Measurements from ENCODE around the gene CFAP57.
"Not testable (repeated sequence)": the region's sequence is repeated elsewhere in the genome, so short reads cannot be mapped to it uniquely, and the experiment has no call there.

Gene CFAP57

DNA sequence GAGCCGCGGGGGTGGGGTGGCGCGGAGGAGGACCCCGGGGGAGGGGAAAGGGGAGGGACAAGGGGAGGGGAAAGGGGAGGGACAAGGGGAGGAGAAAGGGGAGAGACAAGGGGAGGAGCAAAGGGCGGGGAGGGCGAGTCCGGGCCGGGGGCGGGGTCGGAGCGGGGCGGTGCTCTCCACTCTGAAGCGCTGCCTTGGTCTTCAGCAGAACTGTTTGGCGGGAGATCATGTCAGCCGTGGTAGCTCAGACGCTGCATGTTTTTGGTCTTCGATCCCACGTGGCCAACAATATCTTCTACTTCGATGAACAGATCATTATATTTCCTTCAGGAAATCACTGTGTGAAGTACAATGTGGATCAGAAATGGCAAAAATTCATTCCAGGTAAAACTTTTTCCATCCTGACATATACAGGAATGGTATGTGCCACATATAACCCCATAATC is 420 bp downstream of the CFAP57 start:
- DNase-seq (ENCODE audit: low read depth in 2 of 3, low spot score in 2 of 3) = peak in 1 of 3 experiments; percentile 57

DNA sequence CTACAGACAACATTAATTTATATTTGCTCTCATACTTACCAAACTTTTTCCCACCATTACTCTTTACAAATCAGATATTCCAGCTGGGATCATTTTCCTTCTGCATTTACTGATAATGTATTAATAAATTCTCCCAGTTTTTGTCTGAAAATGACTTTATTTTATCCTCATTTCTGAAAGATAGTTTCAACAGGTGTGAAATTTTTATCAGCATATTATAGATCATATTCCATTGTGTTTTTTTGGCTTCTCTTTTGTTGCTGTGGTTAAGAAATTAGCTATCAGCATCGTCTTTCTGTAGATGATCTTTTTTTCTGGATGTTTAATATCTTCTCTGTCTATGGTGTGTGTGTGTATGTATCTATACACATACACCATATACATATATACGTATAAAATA is 2.7 kb downstream of the CFAP57 start:
- no peak for DNase-seq (ENCODE audit: low read depth in 2 of 3, low spot score in 2 of 3)

DNA sequence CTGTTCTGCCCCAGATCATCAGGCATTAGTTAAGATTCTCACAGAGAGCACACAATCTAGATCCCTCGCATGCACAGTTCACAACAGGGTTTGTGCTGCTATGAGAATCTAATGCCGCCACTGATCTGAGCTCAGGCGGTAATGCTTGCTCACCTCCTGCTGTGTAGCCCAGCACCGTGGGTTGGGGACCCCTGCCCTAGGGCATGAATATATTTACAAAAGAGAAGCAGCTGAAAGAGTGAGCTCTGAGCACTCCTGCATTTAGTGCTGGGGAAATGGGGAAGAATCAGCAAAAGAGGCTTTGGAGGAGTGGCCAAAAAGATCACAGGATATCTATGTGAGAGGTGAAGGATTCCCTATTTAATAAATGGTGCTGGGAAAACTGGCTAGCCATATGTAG is 5.6 kb downstream of the CFAP57 start:
- no peak for DNase-seq (ENCODE audit: low read depth in 2 of 3, low spot score in 2 of 3)

DNA sequence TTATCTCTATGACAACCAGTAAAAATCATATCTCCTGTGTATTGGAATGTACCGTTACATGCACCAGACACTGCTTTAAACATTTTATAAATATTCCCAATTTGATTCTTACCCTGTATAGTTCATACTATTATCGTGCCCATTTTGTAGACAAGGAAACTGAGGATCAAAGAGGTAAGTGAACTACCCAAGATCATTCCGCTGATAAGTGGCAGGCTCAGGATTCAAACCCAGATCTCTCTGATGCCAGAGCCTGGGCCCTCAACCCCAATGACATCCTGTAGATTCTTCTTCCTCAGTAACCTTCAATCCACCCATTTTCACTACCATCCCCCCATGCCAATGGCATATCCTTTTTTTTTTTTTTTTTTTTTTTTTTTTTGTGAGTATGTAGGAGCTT is 12.3 kb downstream of the CFAP57 start:
- DNase-seq (ENCODE audit: low read depth in 2 of 3, low spot score in 2 of 3) = no peak

DNA sequence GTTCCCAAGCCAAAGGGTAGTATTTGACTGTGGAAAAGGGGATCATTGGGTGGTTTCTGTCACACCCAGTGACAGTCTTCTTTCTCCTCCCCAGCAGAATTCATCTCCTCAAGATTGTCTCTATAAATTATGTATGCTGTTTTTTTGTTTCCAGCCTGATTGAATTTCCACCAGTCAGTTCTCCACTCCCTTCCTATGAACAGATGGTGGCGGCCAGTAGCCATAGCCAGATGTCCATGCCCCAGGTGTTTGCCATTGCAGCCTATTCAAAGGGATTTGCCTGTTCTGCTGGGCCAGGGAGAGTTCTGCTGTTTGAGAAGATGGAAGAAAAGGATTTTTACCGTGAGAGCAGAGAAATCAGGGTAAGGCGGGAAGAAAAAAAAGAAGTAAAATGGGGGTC is 12.9 kb downstream of the CFAP57 start:
- DNase-seq (ENCODE audit: low read depth in 2 of 3, low spot score in 2 of 3) = no peak

DNA sequence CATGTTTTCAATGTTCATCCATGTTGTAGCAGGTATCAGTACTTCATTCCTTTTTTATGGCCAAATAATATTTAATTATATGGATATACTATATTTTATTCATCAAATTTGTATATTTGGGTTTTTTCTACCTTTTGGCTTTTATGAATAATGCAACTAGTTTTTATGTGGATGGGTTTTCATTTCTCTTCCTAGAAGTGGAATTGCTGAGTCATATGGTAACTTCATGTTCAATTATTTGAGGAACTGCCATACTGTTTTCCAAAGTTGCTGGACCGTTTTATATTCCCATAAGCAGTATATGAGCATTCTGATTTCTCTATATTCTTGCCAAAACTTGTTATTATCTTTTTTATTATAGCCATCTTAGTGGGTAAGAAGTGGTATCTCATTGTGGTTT is 16.0 kb downstream of the CFAP57 start:
- no peak for DNase-seq (ENCODE audit: low read depth in 2 of 3, low spot score in 2 of 3)

DNA sequence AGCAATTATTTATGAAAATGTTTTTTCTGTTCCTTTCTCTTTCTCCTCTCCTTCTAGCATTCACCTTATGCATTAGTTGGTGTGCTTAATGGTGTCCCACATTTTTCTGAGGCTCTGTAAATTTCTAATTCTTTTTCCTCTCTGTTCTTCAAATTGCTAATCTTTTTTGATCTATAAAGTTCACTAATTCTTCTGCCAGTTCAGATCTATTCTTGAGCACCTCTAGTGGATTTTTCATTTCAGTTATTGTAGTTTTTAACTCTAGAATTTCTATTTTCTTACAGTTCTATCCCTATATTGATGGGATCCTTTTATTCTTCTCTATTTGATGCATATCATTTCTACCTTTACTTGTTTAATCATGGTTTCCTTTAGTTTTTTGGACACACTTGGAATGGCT is 22.4 kb downstream of the CFAP57 start:
- no peak for DNase-seq (ENCODE audit: low read depth in 2 of 3, low spot score in 2 of 3)

DNA sequence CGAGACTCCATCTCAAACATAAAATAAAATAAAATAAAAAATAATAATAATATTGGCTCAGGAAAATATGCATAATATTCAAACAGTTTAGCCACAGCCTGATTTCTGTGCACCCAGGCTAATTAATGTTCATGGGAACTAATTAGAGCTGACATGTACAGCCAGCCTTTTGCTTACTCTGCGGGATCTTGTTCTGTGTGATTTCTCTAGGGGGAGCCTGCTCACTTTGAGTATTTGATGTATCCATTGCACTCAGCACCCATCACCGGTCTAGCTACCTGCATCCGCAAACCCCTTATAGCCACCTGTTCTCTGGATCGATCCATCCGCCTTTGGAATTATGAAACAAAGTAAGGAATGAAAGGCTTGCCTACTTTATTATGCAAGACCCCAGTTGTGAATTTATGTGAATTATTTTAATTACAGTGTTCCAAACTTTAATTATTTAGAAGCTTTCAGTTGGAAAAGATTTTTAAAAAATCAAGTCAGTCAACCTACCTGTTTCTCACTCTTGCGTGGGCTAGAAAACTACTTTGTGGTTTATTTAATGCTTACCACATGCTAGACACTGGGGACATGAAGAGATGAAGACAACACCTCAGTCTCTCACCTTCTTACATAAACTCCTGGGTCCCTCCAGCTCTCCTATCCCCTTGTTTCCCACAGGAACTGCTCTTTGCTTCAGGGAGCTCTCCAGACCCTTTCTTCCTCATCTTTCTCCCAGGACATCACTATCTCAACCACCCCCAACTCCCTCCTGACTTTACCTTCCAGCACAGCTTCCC is 25.4 kb downstream of the CFAP57 start:
- no peak for DNase-seq (ENCODE audit: low read depth in 2 of 3, low spot score in 2 of 3)

DNA sequence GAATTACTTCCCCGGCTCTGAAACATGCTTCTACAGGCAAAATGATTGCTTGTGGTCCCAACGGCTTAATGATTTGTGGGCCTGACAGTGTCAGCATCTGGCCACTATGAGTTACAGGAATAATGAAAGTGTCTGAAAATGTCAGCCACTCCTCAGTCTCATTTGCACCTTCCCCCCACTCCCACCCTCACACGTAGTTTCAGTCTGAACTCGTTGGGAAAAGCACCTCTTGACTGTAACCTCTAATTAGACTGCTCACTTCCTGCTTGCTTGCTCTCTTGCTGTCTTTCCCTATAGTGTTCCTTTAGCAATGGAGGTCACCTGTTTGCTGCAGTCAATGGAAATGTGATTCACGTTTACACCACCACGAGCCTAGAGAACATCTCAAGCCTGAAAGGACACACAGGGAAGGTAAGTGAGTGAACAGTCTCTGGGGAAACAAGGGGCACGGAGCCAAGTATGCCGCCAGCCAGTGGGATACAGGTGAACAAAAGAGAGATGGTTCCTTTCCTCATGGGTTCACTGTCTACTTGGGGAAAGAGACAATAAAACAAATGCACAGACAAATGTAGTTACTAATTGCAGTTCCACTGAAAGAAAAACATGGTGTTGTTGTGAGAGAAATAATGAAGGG is 27.1 kb downstream of the CFAP57 start:
- DNase-seq (ENCODE audit: low read depth in 2 of 3, low spot score in 2 of 3) = no peak

DNA sequence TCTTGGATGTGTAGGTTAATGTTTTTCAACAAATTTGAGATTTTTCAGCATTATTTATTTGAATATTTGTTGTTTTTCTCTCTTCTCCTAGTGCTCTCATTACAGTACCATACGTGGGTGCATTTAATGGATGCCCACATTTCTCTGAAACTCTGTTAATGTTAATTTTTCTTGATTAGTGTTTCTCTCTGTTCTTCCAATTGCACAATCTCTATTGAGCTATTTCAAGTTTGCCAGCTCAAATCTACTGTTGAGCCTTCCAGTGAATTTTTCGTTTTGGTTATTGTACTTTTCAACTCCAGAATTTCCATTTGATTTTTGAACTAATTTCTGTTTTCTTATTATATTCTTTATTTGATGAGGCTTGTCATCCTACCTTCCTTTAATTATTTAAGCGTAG is 31.7 kb downstream of the CFAP57 start:
- DNase-seq (ENCODE audit: low read depth in 2 of 3, low spot score in 2 of 3) = no peak

DNA sequence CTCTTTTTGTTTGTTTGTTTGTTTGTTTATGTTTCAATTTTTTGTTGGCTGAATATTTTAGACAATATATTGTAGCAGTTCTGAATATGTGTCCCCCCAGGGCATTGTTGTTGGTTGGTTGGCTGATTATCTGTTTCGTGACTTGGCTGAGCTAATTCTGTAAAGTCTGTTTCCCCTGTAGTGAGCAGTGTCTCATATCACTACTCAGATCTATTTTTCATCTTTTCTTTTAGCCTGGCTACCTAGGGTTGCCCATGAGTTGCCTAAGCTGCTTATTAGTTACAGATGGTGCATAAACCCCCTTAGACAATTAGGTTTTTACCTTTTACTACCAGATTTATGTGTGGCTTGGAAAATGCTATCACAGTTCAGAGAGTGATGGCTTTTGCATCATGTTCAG is 32.3 kb downstream of the CFAP57 start:
- DNase-seq (ENCODE audit: low read depth in 2 of 3, low spot score in 2 of 3) = no peak

DNA sequence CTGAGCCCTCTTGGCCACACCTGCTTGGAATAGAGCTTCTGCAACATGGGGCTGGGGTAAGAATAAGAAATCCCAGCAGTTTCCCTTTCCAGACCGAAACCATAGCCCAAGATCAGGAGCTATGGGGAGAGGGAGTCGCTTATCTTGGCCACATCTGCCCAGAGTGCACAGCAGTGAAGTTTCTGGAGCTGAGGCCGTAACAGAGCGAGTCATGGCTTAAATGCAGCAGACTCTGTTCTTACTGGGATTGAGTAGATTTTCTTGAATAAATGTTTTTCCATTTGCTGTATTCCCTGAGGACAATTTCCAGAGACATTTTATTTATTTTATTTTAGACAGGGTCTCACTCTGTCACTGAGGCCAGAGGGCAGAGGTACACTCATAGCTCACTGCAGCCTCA is 33.5 kb downstream of the CFAP57 start:
- no peak for DNase-seq (ENCODE audit: low read depth in 2 of 3, low spot score in 2 of 3)

DNA sequence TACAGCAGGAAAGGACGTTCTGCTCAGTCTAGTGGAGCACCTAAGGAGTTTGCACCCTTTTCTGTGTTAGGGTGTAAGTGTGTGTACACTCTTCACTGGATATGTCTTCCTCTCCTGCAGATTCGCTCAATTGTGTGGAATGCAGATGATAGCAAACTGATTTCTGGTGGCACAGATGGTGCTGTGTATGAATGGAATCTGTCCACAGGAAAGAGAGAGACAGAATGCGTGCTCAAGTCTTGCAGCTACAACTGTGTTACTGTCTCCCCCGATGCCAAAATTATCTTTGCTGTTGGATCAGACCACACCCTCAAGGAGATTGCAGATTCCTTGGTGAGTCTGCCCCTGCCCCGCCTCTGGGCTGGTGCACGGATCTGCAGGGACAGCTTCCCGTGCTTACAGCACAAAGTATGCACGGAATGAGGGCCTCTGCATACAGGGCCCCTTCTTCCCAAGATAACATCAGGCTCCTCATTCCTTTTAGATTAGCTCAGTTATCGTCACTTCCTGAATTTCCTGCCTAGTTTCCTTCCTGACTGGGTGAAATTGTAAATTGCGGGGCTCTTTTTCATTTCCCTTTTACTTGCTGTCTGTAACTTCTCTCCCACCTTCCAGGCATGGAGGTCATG is 34.6 kb downstream of the CFAP57 start:
- DNase-seq (ENCODE audit: low read depth in 2 of 3, low spot score in 2 of 3) = no peak

DNA sequence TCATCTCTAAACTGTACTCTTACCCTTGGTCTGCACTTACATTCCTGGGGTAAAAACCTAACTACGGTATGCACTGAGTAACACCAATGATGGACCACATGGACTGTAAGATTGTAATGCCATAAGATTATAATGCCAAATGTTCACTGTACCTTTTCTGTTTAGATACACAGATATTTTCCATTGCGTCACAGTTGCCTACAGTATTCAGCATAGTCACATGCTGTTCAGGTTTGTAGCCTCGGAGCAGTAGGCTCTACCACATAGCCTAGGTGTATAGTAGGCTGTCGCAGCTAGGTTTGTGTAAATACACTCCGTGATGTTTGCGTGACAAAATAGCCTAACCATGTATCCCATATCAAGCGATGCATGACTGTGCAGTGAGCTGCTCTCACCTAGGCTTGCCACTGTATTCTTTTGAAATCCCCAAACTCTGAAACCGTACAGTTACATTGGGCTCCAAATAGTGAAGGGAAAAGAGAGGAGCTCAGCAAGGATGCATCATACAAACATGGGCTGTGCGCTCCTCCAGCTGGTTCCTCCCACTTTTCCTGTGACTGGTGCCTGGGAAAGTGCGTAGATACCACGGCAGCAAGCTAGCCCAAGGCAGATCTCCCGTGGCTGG is 35.2 kb downstream of the CFAP57 start:
- DNase-seq (ENCODE audit: low read depth in 2 of 3, low spot score in 2 of 3) = no peak

DNA sequence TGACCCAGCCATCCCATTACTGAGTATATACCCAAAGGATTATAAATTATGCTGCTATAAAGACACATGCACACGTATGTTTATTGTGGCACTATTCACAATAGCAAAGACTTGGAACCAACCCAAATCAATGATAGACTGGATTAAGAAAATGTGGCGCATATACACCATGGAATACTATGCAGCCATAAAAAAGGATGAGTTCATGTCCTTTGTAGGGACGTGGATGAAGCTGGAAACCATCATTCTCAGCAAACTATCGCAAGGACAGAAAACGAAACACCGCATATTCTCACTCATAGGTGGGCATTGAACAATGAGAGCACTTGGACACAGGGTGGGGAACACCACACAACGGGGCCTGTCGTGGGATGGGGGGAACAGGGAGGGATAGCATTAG is 36.1 kb downstream of the CFAP57 start:
- DNase-seq (ENCODE audit: low read depth in 2 of 3, low spot score in 2 of 3) = not testable (repeated sequence)

DNA sequence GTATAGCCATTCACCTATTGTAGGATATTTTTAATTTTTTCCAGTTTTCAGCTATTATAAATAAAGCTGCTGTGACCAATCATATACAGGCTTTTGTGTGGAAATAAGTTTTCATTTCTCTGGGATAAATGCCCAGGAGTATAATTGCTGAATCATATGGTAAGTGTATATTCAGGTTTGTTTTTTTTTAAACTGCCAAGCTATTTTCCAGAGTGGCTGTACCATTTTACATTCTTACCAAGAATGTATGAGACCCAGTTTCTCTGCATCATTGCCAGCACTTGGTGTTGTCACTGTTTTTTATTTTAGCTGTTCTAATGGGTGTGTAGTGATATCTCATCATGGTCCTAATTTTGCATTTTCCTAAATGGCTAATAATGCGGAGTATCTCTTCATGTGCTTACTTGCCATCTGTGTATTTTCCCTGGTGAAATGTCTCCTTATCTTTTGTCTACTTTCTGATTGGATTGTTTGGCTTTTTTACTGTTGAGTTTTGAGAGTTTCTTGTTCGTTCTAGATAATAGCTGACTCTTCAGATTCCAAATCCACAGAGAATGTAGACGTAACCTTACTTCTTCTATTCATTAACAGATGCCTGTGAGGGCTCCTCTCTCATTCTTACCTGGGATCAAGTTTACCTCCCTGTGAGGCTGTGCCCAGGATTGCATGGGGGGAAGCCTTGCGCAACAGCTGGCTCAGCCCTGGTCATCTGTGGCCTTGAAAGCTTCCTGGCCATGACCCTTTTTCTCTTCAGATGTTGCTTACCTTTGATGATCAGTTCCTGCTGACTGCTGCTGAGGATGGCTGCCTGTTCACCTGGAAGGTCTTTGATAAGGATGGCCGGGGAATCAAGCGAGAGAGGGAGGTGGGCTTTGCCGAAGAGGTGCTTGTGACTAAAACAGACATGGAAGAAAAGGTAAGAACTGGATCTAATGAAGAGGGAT is 42.6 kb downstream of the CFAP57 start:
- DNase-seq (ENCODE audit: low read depth in 2 of 3, low spot score in 2 of 3) = no peak

DNA sequence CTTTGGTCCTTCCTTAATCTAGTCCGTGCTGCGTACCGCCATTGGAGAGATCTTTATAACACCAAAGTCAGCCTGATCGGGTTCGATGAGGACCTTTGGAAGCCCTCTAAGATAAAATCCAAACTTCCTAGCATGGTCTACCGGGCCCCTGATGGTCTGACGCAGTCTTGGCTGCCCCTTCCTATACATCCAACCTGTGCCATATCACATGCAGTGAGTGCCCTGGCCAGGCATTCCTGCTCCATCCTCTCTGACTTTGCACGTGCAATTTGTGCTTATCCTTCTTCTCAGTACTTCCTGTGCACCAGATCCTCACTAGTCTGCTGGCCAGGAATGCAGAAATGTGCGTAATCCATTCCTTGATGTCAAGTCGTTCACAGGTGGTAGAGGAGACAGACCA is 45.6 kb downstream of the CFAP57 start:
- DNase-seq (ENCODE audit: low read depth in 2 of 3, low spot score in 2 of 3) = no peak

DNA sequence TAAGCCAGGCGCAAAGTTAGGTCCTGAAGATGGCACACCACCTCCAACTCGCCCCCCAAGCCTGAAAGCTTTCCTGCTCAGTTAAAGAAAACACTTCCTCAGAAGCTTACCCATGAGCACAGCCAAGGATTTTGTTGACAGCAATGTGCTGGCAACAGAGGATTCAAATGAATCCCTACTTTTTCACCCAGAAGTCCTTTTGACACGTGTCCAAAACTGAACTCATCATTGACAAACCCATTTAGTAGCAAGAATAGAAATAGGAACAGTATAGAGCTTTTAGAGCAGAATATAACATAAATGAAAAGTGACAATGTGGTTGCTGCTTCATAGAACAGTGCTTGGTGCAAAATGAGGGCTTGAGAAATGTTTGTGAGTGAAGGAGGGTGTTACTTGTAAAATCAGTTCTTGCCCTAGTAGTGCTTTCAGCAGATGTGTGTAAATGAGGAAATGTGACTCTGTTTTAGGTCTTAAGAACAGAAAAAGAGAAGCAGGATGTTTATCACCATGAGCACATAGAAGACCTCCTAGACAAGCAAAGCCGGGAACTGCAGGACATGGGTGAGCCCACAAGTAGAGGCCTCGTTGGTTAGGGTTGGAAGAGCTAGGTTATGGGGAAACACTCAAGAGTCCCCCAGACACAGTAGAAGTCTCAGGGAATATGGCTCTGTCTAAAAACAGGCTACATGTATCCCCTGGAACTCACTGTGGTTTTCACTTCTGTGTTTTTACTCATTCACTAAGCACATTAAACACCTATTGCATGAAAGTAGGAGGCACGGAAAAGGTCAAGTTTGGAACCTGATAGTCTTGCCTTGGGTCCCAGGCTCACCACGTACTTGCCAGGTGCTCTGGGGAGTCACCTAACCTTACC is 49.0 kb downstream of the CFAP57 start:
- no peak for DNase-seq (ENCODE audit: low read depth in 2 of 3, low spot score in 2 of 3)

DNA sequence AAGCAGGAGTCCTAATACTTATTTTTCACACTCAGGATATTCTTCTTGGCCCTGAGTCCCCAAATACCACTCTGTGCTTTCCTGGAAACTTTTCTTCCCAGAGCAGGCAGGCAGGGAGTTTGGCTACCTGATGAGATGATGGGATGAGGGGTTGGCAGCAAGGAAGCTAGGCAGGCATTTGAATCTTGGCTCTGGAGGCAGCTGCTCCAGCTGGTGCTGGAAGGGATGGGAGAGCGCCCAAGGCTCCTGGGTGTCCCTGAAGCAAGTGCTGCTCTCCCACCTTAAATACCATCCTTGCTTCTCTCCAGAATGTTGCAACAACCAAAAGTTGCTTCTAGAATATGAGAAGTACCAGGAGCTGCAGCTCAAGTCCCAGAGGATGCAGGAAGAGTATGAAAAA is 49.7 kb downstream of the CFAP57 start:
- no peak for DNase-seq (ENCODE audit: low read depth in 2 of 3, low spot score in 2 of 3)

DNA sequence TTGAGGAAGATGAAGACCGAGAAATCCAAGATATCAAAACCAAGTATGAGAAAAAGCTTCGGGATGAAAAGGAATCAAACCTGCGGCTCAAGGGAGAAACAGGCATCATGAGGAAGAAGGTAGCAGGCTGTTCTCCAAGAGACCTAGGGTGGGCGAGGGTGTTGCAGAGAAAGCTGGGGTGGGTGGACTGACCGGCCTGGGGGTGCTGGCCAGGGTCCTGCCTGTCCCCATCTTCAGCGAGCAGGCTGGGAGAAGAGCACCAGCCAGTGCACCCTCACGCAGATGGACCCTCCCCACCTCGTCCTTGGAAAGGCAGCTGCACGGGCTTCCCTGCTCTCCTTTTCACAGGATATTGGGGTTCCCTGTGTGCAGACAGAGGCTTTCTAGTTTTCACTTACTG is 50.7 kb downstream of the CFAP57 start:
- no peak for DNase-seq (ENCODE audit: low read depth in 2 of 3, low spot score in 2 of 3)
